ENCODE data around the gene SLC26A3.

The SLC26A3 gene

GRCh38 chr7:107809179-107809578 is 6.2 kb upstream of the SLC26A3 start:
- in situ Hi-C loops (cut with MboI; ENCODE audit: low sequenced_read_pairs, unreplicated experiment), result no loop called here
- DNase-seq (ENCODE audit: low spot score), result no peak
- TF ChIP-seq, protein P1, sequence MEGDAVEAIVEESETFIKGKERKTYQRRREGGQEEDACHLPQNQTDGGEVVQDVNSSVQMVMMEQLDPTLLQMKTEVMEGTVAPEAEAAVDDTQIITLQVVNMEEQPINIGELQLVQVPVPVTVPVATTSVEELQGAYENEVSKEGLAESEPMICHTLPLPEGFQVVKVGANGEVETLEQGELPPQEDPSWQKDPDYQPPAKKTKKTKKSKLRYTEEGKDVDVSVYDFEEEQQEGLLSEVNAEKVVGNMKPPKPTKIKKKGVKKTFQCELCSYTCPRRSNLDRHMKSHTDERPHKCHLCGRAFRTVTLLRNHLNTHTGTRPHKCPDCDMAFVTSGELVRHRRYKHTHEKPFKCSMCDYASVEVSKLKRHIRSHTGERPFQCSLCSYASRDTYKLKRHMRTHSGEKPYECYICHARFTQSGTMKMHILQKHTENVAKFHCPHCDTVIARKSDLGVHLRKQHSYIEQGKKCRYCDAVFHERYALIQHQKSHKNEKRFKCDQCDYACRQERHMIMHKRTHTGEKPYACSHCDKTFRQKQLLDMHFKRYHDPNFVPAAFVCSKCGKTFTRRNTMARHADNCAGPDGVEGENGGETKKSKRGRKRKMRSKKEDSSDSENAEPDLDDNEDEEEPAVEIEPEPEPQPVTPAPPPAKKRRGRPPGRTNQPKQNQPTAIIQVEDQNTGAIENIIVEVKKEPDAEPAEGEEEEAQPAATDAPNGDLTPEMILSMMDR (IDR thresholded peaks at IDR 0.05; ENCODE audit: borderline replicate concordance, control extremely low read depth, extremely low read depth, insufficient read depth, missing control alignments), result no peak

- no peak for DNase-seq (ENCODE audit: low spot score)
- in situ Hi-C loops (cut with MboI; ENCODE audit: low sequenced_read_pairs, unreplicated experiment), result no loop called here
- TF ChIP-seq, protein P1 (IDR thresholded peaks at IDR 0.05; ENCODE audit: borderline replicate concordance, control extremely low read depth, extremely low read depth, insufficient read depth, missing control alignments), result no peak
These were observed 3.3 kb downstream of the SLC26A3 start for GRCh38 chr7:107799647-107800264.

GRCh38 chr7:107792364-107792763 is 10.7 kb downstream of the SLC26A3 start:
- TF ChIP-seq, protein P1 (IDR thresholded peaks at IDR 0.05; ENCODE audit: borderline replicate concordance, control extremely low read depth, extremely low read depth, insufficient read depth, missing control alignments), result no peak
- DNase-seq (ENCODE audit: low spot score), result no peak
- in situ Hi-C loops (cut with MboI; ENCODE audit: low sequenced_read_pairs, unreplicated experiment), result no loop called here

- DNase-seq (ENCODE audit: low spot score), result no peak
- TF ChIP-seq, protein P1 (IDR thresholded peaks at IDR 0.05; ENCODE audit: borderline replicate concordance, control extremely low read depth, extremely low read depth, insufficient read depth, missing control alignments), result no peak
- in situ Hi-C loops (cut with MboI; ENCODE audit: low sequenced_read_pairs, unreplicated experiment), result no loop called here
These were observed 13.4 kb downstream of the SLC26A3 start for GRCh38 chr7:107789647-107790046.

- DNase-seq (ENCODE audit: low spot score), result no peak
- TF ChIP-seq, protein P1 (IDR thresholded peaks at IDR 0.05; ENCODE audit: borderline replicate concordance, control extremely low read depth, extremely low read depth, insufficient read depth, missing control alignments), result no peak
- in situ Hi-C loops (cut with MboI; ENCODE audit: low sequenced_read_pairs, unreplicated experiment), result no loop called here
These were observed 14.4 kb downstream of the SLC26A3 start for GRCh38 chr7:107788662-107789061.

DNA sequence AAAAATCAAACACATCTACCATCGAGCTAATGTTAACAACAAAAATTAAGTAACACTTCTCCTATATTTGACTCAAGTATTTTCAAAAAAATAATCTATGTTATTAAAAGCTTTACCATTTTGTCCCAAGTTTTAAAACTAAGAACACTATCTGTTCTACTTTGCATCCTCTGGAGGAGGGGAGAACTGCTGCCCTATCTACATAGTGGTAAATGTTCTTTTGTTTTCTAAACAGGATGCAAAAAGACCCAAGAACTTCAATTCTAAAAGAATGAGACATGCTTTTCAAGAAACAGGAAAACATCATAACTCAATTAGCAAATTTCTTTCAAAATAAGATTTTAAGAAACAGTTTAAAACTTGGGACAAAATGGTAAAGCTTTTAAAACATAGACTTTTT is 14.8 kb downstream of the SLC26A3 start:
- TF ChIP-seq, protein P1 (IDR thresholded peaks at IDR 0.05; ENCODE audit: borderline replicate concordance, control extremely low read depth, extremely low read depth, insufficient read depth, missing control alignments), result no peak
- in situ Hi-C loops (cut with MboI; ENCODE audit: low sequenced_read_pairs, unreplicated experiment), result no loop called here

More for the DNA sequence above, 14.8 kb downstream of the SLC26A3 start:
- DNase-seq (ENCODE audit: low spot score), result no peak
